Keratinocyte (primary cell): Measurements from ENCODE around the gene PLXDC2. TPM values are rescaled to one million over a fixed set of nuclear protein-coding genes. Genes with fewer than 3 reads are reported as not detected.

Source experiments
- DNase-seq: peaks from one replicate; pipeline ENCODE4 v3.0.0-alpha.2; 2011; ENCODE audit warnings: low read depth, missing footprints, low spot score
- FAIRE-seq: peaks from 2 replicates; lab custom pipeline; 2011; peaks lifted over from hg19 to GRCh38; lab: Jason Lieb, UNC
- H2AFZ ChIP-seq: 2 replicates; pipeline ENCODE4 v1.6.0; 2012; ENCODE audit warnings: low read length, control low read depth, inconsistent platforms; ENCODE audit not compliant: control insufficient read depth
- H3K27ac ChIP-seq: 2 replicates; pipeline ENCODE4 v1.5.1; 2011; ENCODE audit warnings: low read length; ENCODE audit not compliant: control insufficient read depth, insufficient read depth
- H3K27me3 ChIP-seq: 3 replicates; pipeline ENCODE4 v1.6.0; 2011; ENCODE audit warnings: low read length; ENCODE audit not compliant: control insufficient read depth, insufficient read depth; ENCODE audit errors: extremely low read depth
- H3K36me3 ChIP-seq, 2 experiments: 2 replicates in 1 of 2; 3 replicates in 1 of 2; pipeline ENCODE4 v1.5.1; 2011; ENCODE audit warnings: low read length in 2 of 2, mild to moderate bottlenecking in 1 of 2; ENCODE audit not compliant: control insufficient read depth in 2 of 2, insufficient read depth in 2 of 2; ENCODE audit errors: extremely low read depth in 1 of 2
- H3K4me1 ChIP-seq: 3 replicates; pipeline ENCODE4 v1.5.1; 2011; ENCODE audit warnings: low read length; ENCODE audit not compliant: control insufficient read depth, insufficient read depth; ENCODE audit errors: extremely low read depth
- H3K4me2 ChIP-seq: 3 replicates; pipeline ENCODE4 v1.6.0; 2011; ENCODE audit warnings: low read depth, low read length; ENCODE audit not compliant: control insufficient read depth, insufficient read depth; ENCODE audit errors: extremely low read depth
- H3K4me3 ChIP-seq, 3 experiments: fragments of 200-600 bp in 1 of 3; sonication (generic) in 1 of 3; 2 replicates in 2 of 3; 3 replicates in 1 of 3; pipeline ENCODE4 v1.5.1; 2011 to 2016; ENCODE audit warnings: low read length in 3 of 3, mild to moderate bottlenecking in 3 of 3, control low read depth in 2 of 3, inconsistent platforms in 1 of 3, low read depth in 1 of 3, mixed read lengths in 1 of 3, mixed run types in 1 of 3, moderate library complexity in 1 of 3; ENCODE audit not compliant: control insufficient read depth in 2 of 3, insufficient read depth in 2 of 3; ENCODE audit errors: extremely low read depth in 1 of 3
- H3K79me2 ChIP-seq: 2 replicates; pipeline ENCODE4 v1.6.0; 2012; ENCODE audit warnings: low read length; ENCODE audit not compliant: control insufficient read depth, insufficient read depth
- H3K9ac ChIP-seq: 3 replicates; pipeline ENCODE4 v1.6.0; 2011; ENCODE audit warnings: low read length; ENCODE audit not compliant: control insufficient read depth, insufficient read depth; ENCODE audit errors: extremely low read depth
- H3K9me1 ChIP-seq: 3 replicates; pipeline ENCODE4 v1.6.0; 2011; ENCODE audit warnings: low read length; ENCODE audit not compliant: control insufficient read depth, insufficient read depth; ENCODE audit errors: extremely low read depth
- H3K9me3 ChIP-seq: 2 replicates; pipeline ENCODE4 v1.5.1; 2012; ENCODE audit warnings: low read depth, low read length; ENCODE audit not compliant: control insufficient read depth
- H4K20me1 ChIP-seq: 3 replicates; pipeline ENCODE4 v1.6.0; 2011; ENCODE audit warnings: low read length; ENCODE audit not compliant: control insufficient read depth, insufficient read depth; ENCODE audit errors: extremely low read depth
- CTCF ChIP-seq, 3 experiments: IDR thresholded peaks in 1 of 3; conservative IDR thresholded peaks in 1 of 3; optimal IDR thresholded peaks in 1 of 3; 2 replicates in 2 of 3; 3 replicates in 1 of 3; pipeline versions ENCODE3 to v1.5.1; 2011; ENCODE audit warnings: low read length in 3 of 3, mild to moderate bottlenecking in 3 of 3, moderate library complexity in 2 of 3, control low read depth in 1 of 3, inconsistent platforms in 1 of 3; ENCODE audit not compliant: insufficient read depth in 2 of 3; ENCODE audit errors: extremely low read depth in 1 of 3
- EZH2 ChIP-seq: IDR thresholded peaks from one replicate; pipeline ENCODE4 v1.6.1; 2012; ENCODE audit warnings: inconsistent platforms, mild to moderate bottlenecking, low read length, moderate library complexity
- dilution Hi-C: fragments of 300-500 bp; cut with MboI; formaldehyde crosslinking; loops from one replicate; pipeline ENCODE4 v1.7.0; 2020; ENCODE audit warnings: low sequenced_read_pairs; ENCODE audit not compliant: extremely low pct_ligation_motif_present
- polyA plus RNA-seq, 5 experiments: library from polyadenylated mRNA; depleted of rRNA in 3 of 5; stranded (reverse) in 3 of 5; stranded (forward) in 1 of 5; unstranded in 1 of 5; fragments of >200 nt; gene quantifications; 1 replicate in 1 of 5; 2 replicates in 3 of 5; 3 replicates in 1 of 5; pipeline versions ENCODE4 v1.2.1 to v1.2.3, GENCODE V29; 2011 to 2012; ENCODE audit warnings: missing spikeins in 2 of 5, low read depth in 1 of 5, low replicate concordance in 1 of 5

PLXDC2 gene
- polyA plus RNA-seq, 1 donor (not counting 4 experiments of a cell fraction or from before 2014, with no cell fraction given), result 12.9 TPM

GRCh38 chr10:20300735-20301134, 484.5 kb downstream of the PLXDC2 start:
- Histone ChIP-seq H3K9ac (no peak overlapping the region), H3K27me3 (no peaks in the 10 kb centered on the region), H3K9me3 (no peaks in the 10 kb centered on the region), H4K20me1 (no peaks in the 10 kb centered on the region), H2AFZ (no peak overlapping the region), H3K79me2 (no peaks in the 10 kb centered on the region), H3K36me3 (no peaks in the 10 kb centered on the region), H3K4me3 (no peak overlapping the region), H3K27ac (no peak overlapping the region), H3K4me1 (no peaks in the 10 kb centered on the region), H3K9me1 (no peaks in the 10 kb centered on the region), H3K4me2 (no peak overlapping the region)
- dilution Hi-C loops, result no loop called here
- DNase-seq, result no peak
- no peak for TF ChIP-seq EZH2
- TF ChIP-seq CTCF (optimal IDR thresholded peaks at IDR 0.05 in 1 of 3, IDR thresholded peaks at IDR 0.05 in 1 of 3, conservative IDR thresholded peaks at IDR 0.05 in 1 of 3; ENCODE audit: extremely low read depth in 1 of 3, insufficient read depth in 2 of 3, low read length in 3 of 3), result no peak
- FAIRE-seq, result no peak

GRCh38 chr10:20302033-20302432, 485.8 kb downstream of the PLXDC2 start:
- H3K9me1 ChIP-seq, result no peaks in the 10 kb centered on the region
- no peak for DNase-seq
- H2AFZ ChIP-seq, result no peak overlapping the region
- dilution Hi-C loops, result no loop called here
- H3K27ac ChIP-seq, result no peak overlapping the region
- no peaks in the 10 kb centered on the region for H3K9me3 ChIP-seq
- no peaks in the 10 kb centered on the region for H3K36me3 ChIP-seq
- no peaks in the 10 kb centered on the region for H3K79me2 ChIP-seq
- H3K4me3 ChIP-seq, result no peak overlapping the region
- no peak for TF ChIP-seq EZH2
- TF ChIP-seq CTCF (optimal IDR thresholded peaks at IDR 0.05 in 1 of 3, IDR thresholded peaks at IDR 0.05 in 1 of 3, conservative IDR thresholded peaks at IDR 0.05 in 1 of 3; ENCODE audit: extremely low read depth in 1 of 3, insufficient read depth in 2 of 3, low read length in 3 of 3), result no peak
- H3K27me3 ChIP-seq, result no peaks in the 10 kb centered on the region
- H4K20me1 ChIP-seq, result no peaks in the 10 kb centered on the region
- no peak overlapping the region for H3K4me2 ChIP-seq
- H3K4me1 ChIP-seq, result no peaks in the 10 kb centered on the region
- no peak overlapping the region for H3K9ac ChIP-seq
- no peak for FAIRE-seq
